Ishikawa (cell line): ENCODE results near the gene UTP25.

ENCODE experiments used
- CEBPB ChIP-seq: IDR thresholded peaks from 2 replicates; pipeline ENCODE4 v1.6.1; 2012
- CREB1 ChIP-seq: IDR thresholded peaks from 2 replicates; pipeline ENCODE4 v1.6.1; 2012; ENCODE audit warnings: low read depth
- EP300 ChIP-seq: IDR thresholded peaks from 2 replicates; pipeline ENCODE4 v1.6.1; 2012; ENCODE audit warnings: borderline replicate concordance
- FOXM1 ChIP-seq: IDR thresholded peaks from 2 replicates; pipeline ENCODE4 v1.6.1; 2012; ENCODE audit warnings: low read depth, borderline replicate concordance
- MAX ChIP-seq: IDR thresholded peaks from 2 replicates; pipeline ENCODE4 v1.6.1; 2012
- NFIC ChIP-seq: IDR thresholded peaks from 2 replicates; pipeline ENCODE4 v1.6.1; 2012
- RAD21 ChIP-seq: IDR thresholded peaks from 2 replicates; pipeline ENCODE4 v1.6.1; 2012; ENCODE audit warnings: low read depth
- REST ChIP-seq: IDR thresholded peaks from 2 replicates; pipeline ENCODE4 v1.6.1; 2012; ENCODE audit warnings: low read depth, mild to moderate bottlenecking
- TEAD4 ChIP-seq: IDR thresholded peaks from 2 replicates; pipeline ENCODE4 v1.6.1; 2012
- YY1 ChIP-seq: IDR thresholded peaks from 2 replicates; pipeline ENCODE4 v1.6.1; 2012; ENCODE audit warnings: low read depth
- ZBTB7A ChIP-seq: IDR thresholded peaks from 2 replicates; pipeline ENCODE4 v1.6.1; 2012; ENCODE audit warnings: low read depth
- TF ChIP-seq, protein P1 (sequence below): IDR thresholded peaks from 2 replicates; pipeline ENCODE4 v1.6.1; 2012

DNA sequence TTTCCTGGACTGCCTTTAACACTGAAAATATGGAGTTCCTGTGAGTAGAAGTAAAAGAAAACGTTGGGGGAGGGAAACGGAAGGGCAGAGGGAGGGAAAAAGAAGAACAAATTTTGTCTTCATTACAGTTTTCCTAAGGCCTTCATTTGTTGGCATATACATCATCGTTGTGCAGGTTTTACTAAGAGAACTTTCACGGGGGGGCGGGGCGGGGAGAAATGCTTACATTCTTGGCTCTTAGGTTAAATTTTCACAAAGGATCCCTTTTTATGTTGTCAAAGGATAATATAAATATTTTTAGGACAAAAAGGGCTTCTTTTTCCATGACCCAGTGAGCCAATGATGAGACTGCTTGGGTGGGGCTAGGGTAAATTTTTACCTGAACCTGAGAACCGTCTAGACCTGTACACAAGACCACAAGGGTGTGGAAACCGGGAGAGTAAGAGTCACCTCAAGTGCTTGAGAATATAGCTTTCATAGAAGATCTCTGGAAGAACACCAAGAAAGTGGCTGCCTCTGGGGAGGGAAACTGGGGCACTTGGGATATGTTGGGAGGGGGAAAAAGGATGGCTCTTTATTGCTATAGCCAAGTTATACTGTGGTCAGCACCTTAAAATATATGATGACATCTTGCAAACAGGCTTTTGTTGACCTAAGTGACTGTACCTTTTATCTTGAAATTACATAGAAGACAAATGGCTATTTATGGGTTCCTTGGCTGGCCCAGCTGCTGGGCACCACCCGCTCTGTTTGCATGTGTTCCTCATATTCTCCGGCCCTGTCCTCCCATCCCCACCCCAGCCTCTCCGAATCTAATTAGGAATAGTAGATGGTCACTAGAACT lies 2.0 kb upstream of the UTP25 start:
- TF ChIP-seq TEAD4 (no peak), CREB1 (no peak), NFIC (no peak), MAX (no peak), YY1 (no peak), RAD21 (no peak), CEBPB (no peak), ZBTB7A (no peak), REST (no peak), FOXM1 (no peak), EP300 (no peak)
- TF ChIP-seq, protein P1, sequence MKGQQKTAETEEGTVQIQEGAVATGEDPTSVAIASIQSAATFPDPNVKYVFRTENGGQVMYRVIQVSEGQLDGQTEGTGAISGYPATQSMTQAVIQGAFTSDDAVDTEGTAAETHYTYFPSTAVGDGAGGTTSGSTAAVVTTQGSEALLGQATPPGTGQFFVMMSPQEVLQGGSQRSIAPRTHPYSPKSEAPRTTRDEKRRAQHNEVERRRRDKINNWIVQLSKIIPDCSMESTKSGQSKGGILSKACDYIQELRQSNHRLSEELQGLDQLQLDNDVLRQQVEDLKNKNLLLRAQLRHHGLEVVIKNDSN = no peak
